Neural progenitor cell (in vitro differentiated cells): Measurements from ENCODE around the gene SYCP1. TPM values are rescaled to one million over a fixed set of nuclear protein-coding genes. Genes with fewer than 3 reads are reported as not detected.

ENCODE experiments used
- DNase-seq: peaks from one replicate; pipeline ENCODE4 v3.0.0-alpha.2; 2016; ENCODE audit warnings: low spot score
- H2AFZ ChIP-seq: fragments of 200-600 bp; sonication (generic); replicated peaks from 2 replicates; pipeline ENCODE4 v1.6.1; 2016; ENCODE audit warnings: antibody characterized with exemption
- H3F3A ChIP-seq: fragments of 200-600 bp; sonication (generic); 2 replicates; pipeline ENCODE4 v1.6.1; 2016; ENCODE audit warnings: antibody characterized with exemption, low read depth
- H3K27ac ChIP-seq: fragments of 200-600 bp; sonication (generic); 2 replicates; pipeline ENCODE4 v1.5.1; 2016; ENCODE audit warnings: mild to moderate bottlenecking
- H3K27me3 ChIP-seq: fragments of 200-600 bp; sonication (generic); 2 replicates; pipeline ENCODE4 v1.6.1; 2016; ENCODE audit warnings: mild to moderate bottlenecking, moderate library complexity
- H3K36me3 ChIP-seq: fragments of 200-600 bp; sonication (generic); 2 replicates; pipeline ENCODE4 v1.5.1; 2016
- H3K4me1 ChIP-seq: fragments of 200-600 bp; sonication (generic); 2 replicates; pipeline ENCODE4 v1.6.1; 2016; ENCODE audit warnings: mixed run types
- H3K4me2 ChIP-seq: fragments of 200-600 bp; sonication (generic); 2 replicates; pipeline ENCODE4 v1.6.1; 2016
- H3K4me3 ChIP-seq: fragments of 200-600 bp; sonication (generic); 2 replicates; pipeline ENCODE4 v1.5.1; 2016
- H3K79me2 ChIP-seq: fragments of 200-600 bp; sonication (generic); 2 replicates; pipeline ENCODE4 v1.6.1; 2016; ENCODE audit warnings: low read depth
- H3K9ac ChIP-seq: fragments of 200-600 bp; sonication (generic); 2 replicates; pipeline ENCODE4 v1.6.1; 2016
- H3K9me3 ChIP-seq: fragments of 200-600 bp; sonication (generic); 2 replicates; pipeline ENCODE4 v1.5.1; 2016; ENCODE audit warnings: low read depth
- H4K20me1 ChIP-seq: fragments of 200-600 bp; sonication (generic); 2 replicates; pipeline ENCODE4 v1.6.1; 2016; ENCODE audit warnings: low read depth
- H3K27ac Mint-ChIP-seq: 3 replicates; pipeline ENCODE4 v1.8.0; 2021; ENCODE audit warnings: mixed read lengths
- H3K27me3 Mint-ChIP-seq: 2 replicates; pipeline ENCODE4 v1.8.0; 2022; ENCODE audit warnings: low read depth, mild to moderate bottlenecking, inconsistent platforms, moderate library complexity, mixed read lengths; ENCODE audit not compliant: insufficient read depth
- H3K36me3 Mint-ChIP-seq: 3 replicates; pipeline ENCODE4 v1.8.0; 2021; ENCODE audit warnings: mixed read lengths
- H3K4me1 Mint-ChIP-seq: 3 replicates; pipeline ENCODE4 v1.8.0; 2021; ENCODE audit warnings: mixed read lengths
- H3K4me3 Mint-ChIP-seq: 3 replicates; pipeline ENCODE4 v1.8.0; 2021; ENCODE audit warnings: mild to moderate bottlenecking, moderate library complexity, mixed read lengths
- H3K9me3 Mint-ChIP-seq: 3 replicates; pipeline ENCODE4 v1.8.0; 2020; ENCODE audit warnings: mixed read lengths
- EZH2 ChIP-seq: fragments of 200-600 bp; sonication (generic); IDR thresholded peaks from 2 replicates; pipeline ENCODE4 v1.6.1; 2017; ENCODE audit warnings: antibody characterized with exemption, mild to moderate bottlenecking, moderate library complexity
- EZH2phosphoT487 ChIP-seq: fragments of 200-600 bp; sonication (generic); IDR thresholded peaks from 2 replicates; pipeline ENCODE4 v1.6.1; 2017; ENCODE audit warnings: antibody characterized with exemption
- total RNA-seq: library from RNA; depleted of rRNA; stranded (reverse); fragments of >200 nt; gene quantifications from 2 replicates; pipeline ENCODE4 v1.2.3, GENCODE V29; 2015; ENCODE audit warnings: low replicate concordance
- TF ChIP-seq, protein P1 (sequence below): fragments of 200-600 bp; sonication (generic); IDR thresholded peaks from 2 replicates; pipeline ENCODE4 v1.5.1; 2017; ENCODE audit warnings: antibody characterized with exemption, mild to moderate bottlenecking

The SYCP1 gene
- total RNA-seq, 1 donor from 2014 or later, result 0.11 TPM

DNA sequence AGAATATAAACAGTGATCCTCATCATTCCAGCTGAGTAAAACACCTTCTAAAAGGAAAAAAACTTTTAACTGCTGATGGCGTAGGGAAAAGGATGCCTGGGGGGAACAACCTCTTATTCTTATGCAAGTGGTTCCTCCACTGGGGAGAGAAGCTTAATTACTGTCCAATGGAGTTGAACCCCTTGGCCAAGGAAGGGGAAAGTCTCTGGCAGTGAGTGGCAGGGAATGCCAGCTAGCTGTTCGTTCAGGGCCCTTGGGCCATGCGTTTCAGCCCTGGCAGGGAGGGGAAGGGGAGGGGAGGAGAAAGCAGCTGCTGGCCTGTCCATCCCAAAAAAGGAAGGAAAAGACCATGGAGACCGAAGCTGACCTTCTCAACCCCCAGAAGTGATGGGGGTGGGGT is 22.6 kb upstream of the SYCP1 start:
- Histone ChIP-seq H3K27ac (no peak overlapping the region), H3K4me2 (no peak overlapping the region), H3K4me1 (no peaks in the 10 kb centered on the region), H3K4me3 (no peak overlapping the region), H3K9me3 (no peaks in the 10 kb centered on the region), H3K36me3 (no peaks in the 10 kb centered on the region), H3K79me2 (no peaks in the 10 kb centered on the region), H4K20me1 (no peaks in the 10 kb centered on the region), H3F3A (no peaks in the 10 kb centered on the region), H3K9ac (no peak overlapping the region), H2AFZ (peak overlapping the region; percentile 76), H3K27me3 (no peaks in the 10 kb centered on the region)
- Mint-ChIP-seq H3K4me1 (no peaks in the 10 kb centered on the region), H3K9me3 (no peaks in the 10 kb centered on the region), H3K27ac (no peak overlapping the region), H3K36me3 (no peaks in the 10 kb centered on the region), H3K4me3 (no peak overlapping the region), H3K27me3 (peaks cover 4% of the 10 kb centered on the region)
- TF ChIP-seq EZH2 (no peak), EZH2phosphoT487 (no peak)
- TF ChIP-seq, protein P1, sequence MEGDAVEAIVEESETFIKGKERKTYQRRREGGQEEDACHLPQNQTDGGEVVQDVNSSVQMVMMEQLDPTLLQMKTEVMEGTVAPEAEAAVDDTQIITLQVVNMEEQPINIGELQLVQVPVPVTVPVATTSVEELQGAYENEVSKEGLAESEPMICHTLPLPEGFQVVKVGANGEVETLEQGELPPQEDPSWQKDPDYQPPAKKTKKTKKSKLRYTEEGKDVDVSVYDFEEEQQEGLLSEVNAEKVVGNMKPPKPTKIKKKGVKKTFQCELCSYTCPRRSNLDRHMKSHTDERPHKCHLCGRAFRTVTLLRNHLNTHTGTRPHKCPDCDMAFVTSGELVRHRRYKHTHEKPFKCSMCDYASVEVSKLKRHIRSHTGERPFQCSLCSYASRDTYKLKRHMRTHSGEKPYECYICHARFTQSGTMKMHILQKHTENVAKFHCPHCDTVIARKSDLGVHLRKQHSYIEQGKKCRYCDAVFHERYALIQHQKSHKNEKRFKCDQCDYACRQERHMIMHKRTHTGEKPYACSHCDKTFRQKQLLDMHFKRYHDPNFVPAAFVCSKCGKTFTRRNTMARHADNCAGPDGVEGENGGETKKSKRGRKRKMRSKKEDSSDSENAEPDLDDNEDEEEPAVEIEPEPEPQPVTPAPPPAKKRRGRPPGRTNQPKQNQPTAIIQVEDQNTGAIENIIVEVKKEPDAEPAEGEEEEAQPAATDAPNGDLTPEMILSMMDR, result no peak
- no peak for DNase-seq

DNA sequence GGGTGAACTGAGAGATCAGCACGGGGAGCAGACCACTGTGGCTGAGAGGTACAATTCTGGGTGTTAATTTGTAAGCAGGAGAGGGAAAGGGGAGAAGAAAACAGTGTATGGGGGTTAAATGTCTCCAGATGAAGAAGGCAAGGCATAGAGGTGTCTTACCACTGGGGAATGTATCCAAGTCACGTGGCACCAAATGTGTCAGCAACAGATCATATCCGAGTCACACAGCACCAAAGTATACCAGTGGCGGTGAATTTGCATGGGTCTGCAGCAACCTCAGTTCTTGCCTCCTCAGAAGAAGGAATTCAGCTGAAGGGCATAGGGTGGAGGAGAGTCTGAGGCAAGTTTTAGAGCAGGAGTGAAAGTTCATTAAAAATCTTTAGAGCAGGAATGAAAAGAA is 21.2 kb upstream of the SYCP1 start:
- no peak overlapping the region for H2AFZ ChIP-seq

GRCh38 chr1:114844270-114844669 is 10.4 kb upstream of the SYCP1 start:
- H3K4me1 Mint-ChIP-seq, result no peaks in the 10 kb centered on the region
- H2AFZ ChIP-seq, result no peak overlapping the region
- H3K79me2 ChIP-seq, result no peaks in the 10 kb centered on the region
- no peaks in the 10 kb centered on the region for H3F3A ChIP-seq
- H3K9me3 ChIP-seq, result no peaks in the 10 kb centered on the region
- no peak overlapping the region for H3K4me3 ChIP-seq
- H3K27me3 ChIP-seq, result peaks cover 10% of the 10 kb centered on the region
- H3K9me3 Mint-ChIP-seq, result no peaks in the 10 kb centered on the region
- H3K27me3 Mint-ChIP-seq, result no peaks in the 10 kb centered on the region
- TF ChIP-seq, protein P1, result no peak
- no peak for TF ChIP-seq EZH2
- TF ChIP-seq EZH2phosphoT487, result no peak
- H3K9ac ChIP-seq, result no peak overlapping the region
- no peak overlapping the region for H3K27ac ChIP-seq
- H4K20me1 ChIP-seq, result no peaks in the 10 kb centered on the region
- DNase-seq, result no peak
- no peaks in the 10 kb centered on the region for H3K4me1 ChIP-seq
- no peak overlapping the region for H3K4me2 ChIP-seq
- no peaks in the 10 kb centered on the region for H3K36me3 ChIP-seq
- no peak overlapping the region for H3K4me3 Mint-ChIP-seq
- no peak overlapping the region for H3K27ac Mint-ChIP-seq
- H3K36me3 Mint-ChIP-seq, result no peaks in the 10 kb centered on the region

More for the DNA sequence above, 21.2 kb upstream of the SYCP1 start:
- Histone ChIP-seq H3K36me3 (no peaks in the 10 kb centered on the region), H3K4me1 (no peaks in the 10 kb centered on the region), H3K4me3 (no peak overlapping the region), H3K27me3 (no peaks in the 10 kb centered on the region), H3K27ac (no peak overlapping the region), H3K4me2 (no peak overlapping the region), H3K9ac (no peak overlapping the region), H4K20me1 (no peaks in the 10 kb centered on the region), H3K79me2 (no peaks in the 10 kb centered on the region), H3K9me3 (no peaks in the 10 kb centered on the region), H3F3A (no peaks in the 10 kb centered on the region)
- TF ChIP-seq, protein P1, result no peak
- TF ChIP-seq EZH2 (no peak), EZH2phosphoT487 (no peak)
- DNase-seq, result no peak
- Mint-ChIP-seq H3K4me1 (no peaks in the 10 kb centered on the region), H3K36me3 (no peaks in the 10 kb centered on the region), H3K27me3 (peaks cover 4% of the 10 kb centered on the region), H3K27ac (no peak overlapping the region), H3K4me3 (no peak overlapping the region), H3K9me3 (no peaks in the 10 kb centered on the region)
